Neural cell (in vitro differentiated cells): Measurements from ENCODE around the gene TGOLN2. TPM values are rescaled to one million over a fixed set of nuclear protein-coding genes. Genes with fewer than 3 reads are reported as not detected.
A peak's percentile ranks its signal among the peaks of the same experiment; 100 is the strongest.

Source experiments
- H2AFZ ChIP-seq: fragments of 200-600, 300-800 bp; sonication (generic), shearing (Covaris generic); 2 replicates; pipeline ENCODE4 v1.6.0; 2014; ENCODE audit warnings: low read depth, mild to moderate bottlenecking, antibody characterized with exemption, low read length, moderate library complexity
- H3F3A ChIP-seq: fragments of 200-600 bp; shearing (Covaris generic); 2 replicates; pipeline ENCODE4 v1.6.1; 2016; ENCODE audit warnings: mild to moderate bottlenecking, moderate library complexity, mixed read lengths, antibody characterized with exemption, low read length; ENCODE audit not compliant: insufficient read depth, poor library complexity, severe bottlenecking
- H3K27ac ChIP-seq: fragments of 200-600, 300-800 bp; sonication (generic), shearing (Covaris generic); 2 replicates; pipeline ENCODE4 v1.5.1; 2014; ENCODE audit warnings: mild to moderate bottlenecking, low read length, moderate library complexity
- H3K27me3 ChIP-seq: fragments of 300-800, 200-600 bp; sonication (generic), shearing (Covaris generic); 2 replicates; pipeline ENCODE4 v1.6.0; 2014; ENCODE audit warnings: mild to moderate bottlenecking, low read depth, low read length, moderate library complexity; ENCODE audit not compliant: insufficient read depth
- H3K36me3 ChIP-seq: fragments of 300-800, 200-600 bp; sonication (generic), shearing (Covaris generic); 2 replicates; pipeline ENCODE4 v1.5.1; 2014; ENCODE audit warnings: mild to moderate bottlenecking, antibody characterized with exemption, low read length, moderate library complexity; ENCODE audit not compliant: insufficient read depth
- H3K4me2 ChIP-seq: fragments of 300-800, 200-600 bp; sonication (generic), shearing (Covaris generic); 2 replicates; pipeline ENCODE4 v1.6.0; 2014; ENCODE audit warnings: mild to moderate bottlenecking, low read length
- H3K4me3 ChIP-seq: fragments of 300-800, 200-600 bp; sonication (generic), shearing (Covaris generic); 2 replicates; pipeline ENCODE4 v1.5.1; 2014; ENCODE audit warnings: mild to moderate bottlenecking, low read length, moderate library complexity
- H3K79me2 ChIP-seq: fragments of 200-600 bp; shearing (Covaris generic); replicated peaks from 2 replicates; pipeline ENCODE4 v1.6.0; 2014; ENCODE audit warnings: mild to moderate bottlenecking, low read length, moderate library complexity; ENCODE audit not compliant: insufficient read depth
- H3K9ac ChIP-seq: fragments of 300-800, 200-600 bp; sonication (generic), shearing (Covaris generic); 2 replicates; pipeline ENCODE4 v1.6.1; 2016; ENCODE audit warnings: mild to moderate bottlenecking, low read length, mixed read lengths
- H3K9me2 ChIP-seq: fragments of 200-600 bp; shearing (Covaris generic); 2 replicates; pipeline ENCODE4 v1.6.1; 2016; ENCODE audit warnings: mild to moderate bottlenecking, low read length, mixed read lengths; ENCODE audit not compliant: insufficient read depth
- H3K9me3 ChIP-seq: fragments of 200-600, 300-800 bp; sonication (generic), shearing (Covaris generic); 2 replicates; pipeline ENCODE4 v1.6.1; 2016; ENCODE audit warnings: mild to moderate bottlenecking, mixed run types, low read length, moderate library complexity, mixed read lengths
- H4K20me1 ChIP-seq: fragments of 200-600 bp; shearing (Covaris generic); 2 replicates; pipeline ENCODE4 v1.6.1; 2016; ENCODE audit warnings: mild to moderate bottlenecking, mixed run types; ENCODE audit not compliant: insufficient read depth
- EP300 ChIP-seq: fragments of 450-650 bp; conservative IDR thresholded peaks from 2 replicates; pipeline ENCODE4 v1.6.1; 2014; ENCODE audit warnings: antibody characterized with exemption, mild to moderate bottlenecking, moderate library complexity; ENCODE audit not compliant: poor library complexity, severe bottlenecking
- EZH2 ChIP-seq: fragments of 200-600, 300-800 bp; shearing (Covaris generic), sonication (generic); IDR thresholded peaks from 2 replicates; pipeline ENCODE4 v1.6.1; 2014; ENCODE audit warnings: antibody characterized with exemption, low read length, borderline replicate concordance, mild to moderate bottlenecking; ENCODE audit not compliant: insufficient read depth, poor library complexity, severe bottlenecking
- MXI1 ChIP-seq: fragments of 450-650 bp; conservative IDR thresholded peaks from 2 replicates; pipeline ENCODE4 v1.6.1; 2014; ENCODE audit warnings: antibody characterized with exemption, mild to moderate bottlenecking; ENCODE audit not compliant: poor library complexity, severe bottlenecking
- POLR2AphosphoS5 ChIP-seq: IDR thresholded peaks from 2 replicates; pipeline ENCODE4 v1.6.1; 2012
- RAD21 ChIP-seq: fragments of 450-650 bp; conservative IDR thresholded peaks from 2 replicates; pipeline ENCODE4 v1.6.1; 2014; ENCODE audit warnings: antibody characterized with exemption, mild to moderate bottlenecking, moderate library complexity
- SMC3 ChIP-seq: fragments of 450-650 bp; conservative IDR thresholded peaks from 2 replicates; pipeline ENCODE4 v1.6.1; 2014; ENCODE audit warnings: antibody characterized with exemption, mild to moderate bottlenecking, moderate library complexity; ENCODE audit not compliant: poor library complexity
- TAF1 ChIP-seq: IDR thresholded peaks from 2 replicates; pipeline ENCODE4 v1.6.1; 2012; ENCODE audit warnings: low read depth
- polyA plus RNA-seq: library from polyadenylated mRNA; depleted of rRNA; stranded (reverse); fragments of >200 nt; gene quantifications from 2 replicates; pipeline ENCODE4 v1.2.3, GENCODE V29; 2014
- TF ChIP-seq, protein P1 (sequence below): fragments of 450-650 bp; IDR thresholded peaks from 2 replicates; pipeline ENCODE4 v1.5.1; 2014; ENCODE audit warnings: antibody characterized with exemption, mild to moderate bottlenecking, moderate library complexity; ENCODE audit not compliant: poor library complexity, severe bottlenecking
- TF ChIP-seq, protein P2 (sequence below): IDR thresholded peaks from 2 replicates; pipeline ENCODE4 v1.6.1; 2012; ENCODE audit warnings: borderline replicate concordance

TGOLN2 gene
- polyA plus RNA-seq, 1 donor from 2014 or later: 22.7 TPM

DNA sequence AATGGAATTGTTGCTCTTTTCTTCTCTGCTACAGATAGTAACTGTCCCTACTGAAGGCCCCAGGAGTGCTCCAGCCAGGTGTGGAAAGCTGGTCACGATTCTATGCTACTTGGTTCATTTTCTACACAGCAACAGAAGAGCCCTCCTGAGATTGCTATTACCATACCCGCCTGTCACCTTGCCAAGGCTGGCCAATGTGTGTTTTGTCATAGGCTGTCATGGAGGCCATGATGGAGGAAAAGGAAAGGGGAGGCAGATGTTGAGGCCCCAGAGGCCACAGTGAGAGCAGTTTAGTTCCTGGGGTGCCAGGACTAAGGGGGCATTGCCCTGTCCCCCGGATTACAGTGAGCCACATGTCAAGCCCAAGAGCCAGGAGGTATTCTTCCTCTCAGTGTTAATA, 27.7 kb upstream of the TGOLN2 start:
- no peaks in the 10 kb centered on the region for H3K36me3 ChIP-seq
- H3K27ac ChIP-seq: no peak overlapping the region
- H3K4me3 ChIP-seq: peak overlapping the region; percentile 85

DNA sequence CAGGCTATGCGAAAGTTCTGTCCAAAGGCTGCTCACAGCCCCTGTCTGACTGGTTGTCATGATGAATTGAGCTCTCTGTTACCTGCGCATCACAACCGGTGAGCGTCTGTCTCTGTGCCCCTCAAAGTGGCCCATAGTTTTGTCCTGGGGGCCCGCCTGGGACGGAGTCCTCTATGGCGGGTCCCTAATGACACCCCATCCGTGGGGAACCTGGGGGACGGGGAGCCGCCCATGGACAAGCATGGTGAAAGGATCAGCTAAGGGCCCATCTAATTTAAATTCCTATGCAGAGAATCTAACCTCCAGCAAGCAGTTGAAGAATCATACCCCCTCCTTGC, 27.3 kb upstream of the TGOLN2 start:
- TF ChIP-seq POLR2AphosphoS5 (no peak), SMC3 (no peak), RAD21 (no peak), EP300 (no peak), TAF1 (no peak), EZH2 (no peak), MXI1 (no peak)
- TF ChIP-seq, protein P1, sequence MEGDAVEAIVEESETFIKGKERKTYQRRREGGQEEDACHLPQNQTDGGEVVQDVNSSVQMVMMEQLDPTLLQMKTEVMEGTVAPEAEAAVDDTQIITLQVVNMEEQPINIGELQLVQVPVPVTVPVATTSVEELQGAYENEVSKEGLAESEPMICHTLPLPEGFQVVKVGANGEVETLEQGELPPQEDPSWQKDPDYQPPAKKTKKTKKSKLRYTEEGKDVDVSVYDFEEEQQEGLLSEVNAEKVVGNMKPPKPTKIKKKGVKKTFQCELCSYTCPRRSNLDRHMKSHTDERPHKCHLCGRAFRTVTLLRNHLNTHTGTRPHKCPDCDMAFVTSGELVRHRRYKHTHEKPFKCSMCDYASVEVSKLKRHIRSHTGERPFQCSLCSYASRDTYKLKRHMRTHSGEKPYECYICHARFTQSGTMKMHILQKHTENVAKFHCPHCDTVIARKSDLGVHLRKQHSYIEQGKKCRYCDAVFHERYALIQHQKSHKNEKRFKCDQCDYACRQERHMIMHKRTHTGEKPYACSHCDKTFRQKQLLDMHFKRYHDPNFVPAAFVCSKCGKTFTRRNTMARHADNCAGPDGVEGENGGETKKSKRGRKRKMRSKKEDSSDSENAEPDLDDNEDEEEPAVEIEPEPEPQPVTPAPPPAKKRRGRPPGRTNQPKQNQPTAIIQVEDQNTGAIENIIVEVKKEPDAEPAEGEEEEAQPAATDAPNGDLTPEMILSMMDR: no peak
- TF ChIP-seq, protein P2, sequence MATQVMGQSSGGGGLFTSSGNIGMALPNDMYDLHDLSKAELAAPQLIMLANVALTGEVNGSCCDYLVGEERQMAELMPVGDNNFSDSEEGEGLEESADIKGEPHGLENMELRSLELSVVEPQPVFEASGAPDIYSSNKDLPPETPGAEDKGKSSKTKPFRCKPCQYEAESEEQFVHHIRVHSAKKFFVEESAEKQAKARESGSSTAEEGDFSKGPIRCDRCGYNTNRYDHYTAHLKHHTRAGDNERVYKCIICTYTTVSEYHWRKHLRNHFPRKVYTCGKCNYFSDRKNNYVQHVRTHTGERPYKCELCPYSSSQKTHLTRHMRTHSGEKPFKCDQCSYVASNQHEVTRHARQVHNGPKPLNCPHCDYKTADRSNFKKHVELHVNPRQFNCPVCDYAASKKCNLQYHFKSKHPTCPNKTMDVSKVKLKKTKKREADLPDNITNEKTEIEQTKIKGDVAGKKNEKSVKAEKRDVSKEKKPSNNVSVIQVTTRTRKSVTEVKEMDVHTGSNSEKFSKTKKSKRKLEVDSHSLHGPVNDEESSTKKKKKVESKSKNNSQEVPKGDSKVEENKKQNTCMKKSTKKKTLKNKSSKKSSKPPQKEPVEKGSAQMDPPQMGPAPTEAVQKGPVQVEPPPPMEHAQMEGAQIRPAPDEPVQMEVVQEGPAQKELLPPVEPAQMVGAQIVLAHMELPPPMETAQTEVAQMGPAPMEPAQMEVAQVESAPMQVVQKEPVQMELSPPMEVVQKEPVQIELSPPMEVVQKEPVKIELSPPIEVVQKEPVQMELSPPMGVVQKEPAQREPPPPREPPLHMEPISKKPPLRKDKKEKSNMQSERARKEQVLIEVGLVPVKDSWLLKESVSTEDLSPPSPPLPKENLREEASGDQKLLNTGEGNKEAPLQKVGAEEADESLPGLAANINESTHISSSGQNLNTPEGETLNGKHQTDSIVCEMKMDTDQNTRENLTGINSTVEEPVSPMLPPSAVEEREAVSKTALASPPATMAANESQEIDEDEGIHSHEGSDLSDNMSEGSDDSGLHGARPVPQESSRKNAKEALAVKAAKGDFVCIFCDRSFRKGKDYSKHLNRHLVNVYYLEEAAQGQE: no peak
- H3K4me2 ChIP-seq: peak overlapping the region; percentile 95
- peak overlapping the region; percentile 85 for H3K4me3 ChIP-seq
- H3K36me3 ChIP-seq: no peaks in the 10 kb centered on the region
- H3K27me3 ChIP-seq: no peaks in the 10 kb centered on the region
- peak overlapping the region; percentile 62 for H2AFZ ChIP-seq
- H3K27ac ChIP-seq: peak overlapping the region; percentile 33
- H3K9me2 ChIP-seq: no peaks in the 10 kb centered on the region
- no peaks in the 10 kb centered on the region for H4K20me1 ChIP-seq
- no peaks in the 10 kb centered on the region for H3F3A ChIP-seq
- H3K9ac ChIP-seq: peak overlapping the region; percentile 77
- H3K79me2 ChIP-seq: peaks cover 4% of the 10 kb centered on the region
- H3K9me3 ChIP-seq: no peaks in the 10 kb centered on the region

More for the DNA sequence above, 27.7 kb upstream of the TGOLN2 start:
- Histone ChIP-seq H2AFZ (no peak overlapping the region), H3F3A (no peaks in the 10 kb centered on the region), H3K9me3 (no peaks in the 10 kb centered on the region), H3K9me2 (no peaks in the 10 kb centered on the region), H4K20me1 (no peaks in the 10 kb centered on the region), H3K4me2 (peak overlapping the region; percentile 95), H3K9ac (peak overlapping the region; percentile 77), H3K27me3 (no peaks in the 10 kb centered on the region), H3K79me2 (peaks cover 4% of the 10 kb centered on the region)
- TF ChIP-seq TAF1 (no peak), RAD21 (no peak), MXI1 (no peak), EZH2 (no peak), EP300 (no peak), POLR2AphosphoS5 (no peak), SMC3 (no peak)
- TF ChIP-seq, protein P1: no peak
- TF ChIP-seq, protein P2: no peak
